ENCODE measurements around the gene CEP290.
"Not testable (repeated sequence)": the region's sequence is repeated elsewhere in the genome, so short reads cannot be mapped to it uniquely, and the experiment has no call there.

The CEP290 gene

DNA sequence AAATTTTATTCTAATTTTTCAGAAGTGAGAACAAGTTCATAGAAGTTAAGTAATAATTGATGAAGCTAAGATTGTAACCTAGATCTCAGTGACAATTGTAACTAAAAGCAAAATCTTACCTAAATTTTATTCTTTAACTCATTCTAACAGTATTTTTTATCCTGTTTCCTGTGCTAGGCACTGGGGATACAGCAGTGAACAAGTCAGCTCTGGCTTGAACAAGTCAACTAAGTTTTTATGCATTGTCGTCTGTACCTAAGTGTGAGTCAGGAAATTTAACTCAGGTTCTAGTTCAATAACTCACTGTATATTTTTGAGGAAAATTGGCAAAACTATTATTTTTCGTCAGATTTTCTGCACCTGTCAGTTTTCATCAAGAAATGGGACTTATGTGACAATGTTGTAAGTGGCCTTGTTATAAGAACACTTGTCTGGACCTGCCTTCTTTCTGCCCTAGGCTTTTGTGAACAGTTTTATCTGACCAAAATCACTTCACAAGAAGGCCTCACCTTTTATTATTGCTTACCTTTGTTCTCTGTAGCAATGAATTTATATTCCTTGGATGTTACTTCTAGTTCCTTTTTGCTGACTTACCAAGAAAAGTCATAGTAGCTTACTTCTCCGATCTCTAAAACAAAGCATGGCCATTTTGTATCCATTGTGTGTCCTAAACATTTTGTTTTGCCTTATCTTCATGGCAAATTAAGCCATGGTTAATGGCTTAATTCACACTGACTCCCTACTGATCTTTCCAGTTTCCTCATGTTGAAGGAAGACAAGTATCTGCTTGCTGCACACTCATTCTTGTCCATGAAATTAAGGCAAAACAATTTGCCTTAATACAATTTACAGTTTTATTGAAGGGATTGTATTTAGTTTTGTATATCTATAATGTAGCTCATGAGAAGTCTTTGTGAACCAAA is 2.9 kb upstream of the CEP290 start:
- no peak for DNase-seq (ENCODE audit: low read depth)

DNA sequence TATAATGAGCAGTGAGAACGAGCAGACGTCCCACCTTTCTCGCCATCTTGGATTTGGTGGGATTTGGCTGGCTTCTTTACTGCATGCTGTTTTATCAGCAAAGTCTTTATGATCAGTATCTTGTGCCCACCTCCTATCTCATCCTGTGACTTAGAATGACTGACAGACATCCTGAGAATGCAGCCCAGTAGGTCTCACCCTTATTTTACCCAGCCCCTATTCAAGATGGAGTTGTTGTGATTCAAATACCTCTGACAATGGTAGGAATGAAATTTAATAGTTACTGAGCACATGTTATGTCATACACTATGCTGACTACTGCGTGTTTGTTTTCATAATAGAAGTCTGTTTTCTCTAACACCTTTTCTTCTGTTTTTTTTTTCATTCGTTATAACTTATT is 2.1 kb upstream of the CEP290 start:
- DNase-seq (ENCODE audit: low read depth) = no peak

DNA sequence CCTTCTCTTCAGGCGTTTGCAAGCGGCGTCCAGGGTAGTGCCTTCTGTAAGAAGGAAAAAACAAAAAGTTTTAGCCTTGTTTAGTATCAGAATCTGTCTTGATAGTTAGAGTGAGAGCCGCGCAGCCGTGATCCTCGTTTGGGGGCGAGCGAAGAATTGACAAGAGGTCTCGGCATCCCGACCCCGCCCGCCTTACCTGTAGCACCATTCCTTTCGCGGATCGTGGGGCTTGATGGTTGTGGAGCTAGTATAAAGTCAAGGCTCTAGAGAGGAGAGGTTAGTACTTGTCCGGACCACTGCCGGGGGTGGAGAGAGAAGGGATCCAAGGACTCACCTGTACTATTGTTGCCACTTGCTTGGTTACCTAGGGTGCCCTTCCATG is 713 bp upstream of the CEP290 start:
- peak; percentile 7 for DNase-seq (ENCODE audit: low read depth)

DNA sequence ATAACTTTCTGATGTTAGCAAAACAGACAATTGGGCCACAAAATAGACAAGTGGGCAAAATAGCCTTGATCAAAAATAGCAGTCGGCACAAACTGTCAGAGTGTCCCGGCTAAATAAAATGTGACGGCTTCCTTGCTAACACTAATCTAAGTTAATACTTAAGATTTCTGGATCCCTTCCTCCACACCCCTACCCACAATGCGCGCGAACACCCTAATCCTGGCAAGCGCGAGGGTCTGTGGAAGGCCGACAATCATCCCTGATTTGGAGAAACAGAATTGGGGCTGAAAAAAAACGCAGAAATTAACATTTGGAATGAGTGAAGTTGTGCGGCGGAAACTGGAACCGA is 489 bp downstream of the CEP290 start:
- no peak for DNase-seq (ENCODE audit: low read depth)

DNA sequence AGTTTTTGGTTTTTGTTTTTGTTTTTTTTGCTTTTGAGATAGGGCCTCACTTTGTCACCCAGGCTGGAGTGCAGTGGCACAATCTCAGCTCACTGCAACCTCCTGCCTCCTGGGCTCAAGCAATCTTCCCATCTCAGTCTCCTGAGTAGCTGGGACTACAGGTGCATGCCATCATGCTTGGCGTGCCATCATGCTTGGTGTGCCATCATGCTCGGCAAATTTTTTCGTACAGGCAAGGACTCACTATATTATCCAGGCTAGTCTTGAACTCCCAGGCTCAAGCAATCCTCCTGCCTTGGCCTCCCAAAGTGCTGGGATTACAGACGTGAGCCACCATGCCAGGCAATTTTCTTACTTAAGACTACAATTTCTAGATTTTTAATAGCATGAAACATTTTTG is 2.2 kb downstream of the CEP290 start:
- not testable (repeated sequence) for DNase-seq (ENCODE audit: low read depth)

DNA sequence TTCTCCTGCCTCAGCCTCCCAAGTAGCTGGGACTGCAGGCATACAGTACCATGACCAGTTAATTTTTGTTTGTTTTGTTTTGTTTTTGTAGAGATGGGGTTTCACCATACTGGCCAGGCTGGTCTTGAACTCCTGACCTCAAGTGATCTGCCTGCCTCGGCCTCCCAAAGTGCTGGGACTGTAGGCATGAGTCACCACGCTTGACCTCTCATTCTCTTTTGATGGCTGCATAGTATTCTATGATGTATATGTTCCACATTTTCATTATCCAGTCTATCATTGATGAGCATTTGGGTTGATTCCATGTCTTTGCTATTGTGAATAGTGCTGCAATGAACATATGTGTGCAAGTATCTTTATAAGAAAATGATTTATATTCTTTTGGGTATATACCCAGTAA is 8.7 kb downstream of the CEP290 start:
- not testable (repeated sequence) for DNase-seq (ENCODE audit: low read depth)

DNA sequence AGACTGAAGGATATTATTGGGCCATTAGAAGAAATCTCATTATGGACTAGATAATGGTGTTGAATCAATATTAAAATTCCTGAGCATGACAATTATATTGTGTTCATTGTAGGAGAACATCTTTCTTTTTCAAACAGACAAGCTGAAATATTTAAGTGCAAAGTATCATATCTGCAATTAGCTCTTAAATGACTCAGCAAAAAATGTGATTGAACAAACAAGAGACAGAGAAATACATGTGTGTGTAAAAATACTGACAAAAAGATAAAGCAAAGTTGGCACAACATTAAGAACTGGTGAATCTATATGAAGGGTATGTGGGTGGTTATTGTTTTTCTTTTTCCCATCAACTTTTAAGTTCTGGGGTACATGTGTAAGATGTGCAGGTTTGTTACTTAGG is 9.5 kb downstream of the CEP290 start:
- peak; percentile 9 for DNase-seq (ENCODE audit: low read depth)

DNA sequence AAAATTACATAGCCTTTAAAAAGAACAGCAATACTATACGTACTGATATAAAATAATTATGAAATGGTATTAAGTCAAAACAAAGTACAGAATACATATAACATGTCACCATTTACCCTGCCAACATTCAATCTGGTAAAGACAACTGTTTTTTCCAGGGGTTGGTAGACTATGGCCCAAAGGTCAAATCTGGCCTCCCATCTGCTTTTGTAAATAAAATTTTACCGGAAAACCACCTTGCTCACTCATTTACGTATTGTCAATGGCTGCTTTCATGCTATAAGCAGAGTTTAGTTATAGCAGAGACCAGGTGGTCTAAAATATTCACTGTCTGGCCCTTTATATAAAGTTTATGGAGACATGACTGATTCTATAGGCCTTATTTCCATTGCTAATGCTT is 14.0 kb downstream of the CEP290 start:
- no peak for DNase-seq (ENCODE audit: low read depth)

DNA sequence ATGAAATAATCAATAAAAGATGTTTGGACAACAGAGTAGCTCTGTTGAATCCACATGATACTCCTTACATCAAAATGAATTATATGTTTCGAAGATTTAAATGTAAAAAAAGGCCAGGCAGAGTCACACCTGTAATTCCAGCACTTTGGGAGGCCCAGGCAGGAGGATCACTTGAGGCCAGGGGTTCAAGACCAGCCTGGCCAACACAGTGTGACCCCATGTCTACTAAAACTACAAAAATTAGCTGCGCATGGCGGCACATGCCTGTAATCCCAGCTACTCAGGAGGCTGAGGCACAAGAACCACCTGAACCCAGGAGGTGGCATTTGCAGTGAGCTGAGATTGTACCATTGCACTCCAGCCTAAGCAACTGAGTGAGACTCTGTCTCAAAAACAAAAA is 14.8 kb downstream of the CEP290 start:
- DNase-seq (ENCODE audit: low read depth) = no peak

DNA sequence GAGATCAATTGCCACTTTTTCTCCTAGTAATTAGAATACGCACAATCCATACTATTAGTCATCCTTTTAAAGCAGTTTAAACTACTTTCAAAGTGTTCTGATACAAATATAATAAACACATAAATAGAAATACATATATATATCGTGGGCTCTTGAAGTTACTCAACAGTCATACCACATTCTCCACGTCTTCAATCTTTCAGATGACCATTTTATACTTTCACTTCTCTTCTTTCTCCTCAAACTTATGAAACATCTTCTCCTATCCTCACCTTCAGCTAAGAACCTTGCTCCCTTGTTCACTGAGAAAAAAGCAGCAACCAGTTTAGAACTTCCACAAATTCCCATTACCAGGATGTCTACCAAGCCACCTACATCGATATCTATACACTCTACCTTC is 19.2 kb downstream of the CEP290 start:
- DNase-seq (ENCODE audit: low read depth) = no peak

DNA sequence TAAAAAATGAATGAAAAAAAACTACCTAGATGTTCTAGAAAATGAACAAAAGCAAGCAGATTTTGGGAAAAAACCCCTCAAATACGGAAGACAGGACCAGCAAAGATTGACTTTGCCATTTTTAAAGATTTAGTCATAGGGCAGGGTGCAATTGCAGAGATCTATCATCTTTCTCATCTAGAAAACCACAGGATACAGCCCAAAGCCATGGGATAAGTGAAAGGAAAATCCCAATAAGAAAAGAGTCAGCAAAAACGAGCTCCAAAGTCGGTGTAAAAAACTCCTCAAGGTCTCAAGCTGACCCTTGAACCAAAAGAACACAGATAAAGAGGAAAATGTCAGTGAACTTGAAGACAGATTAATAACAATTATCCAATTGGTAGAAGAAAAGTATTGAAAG is 28.0 kb downstream of the CEP290 start:
- DNase-seq (ENCODE audit: low read depth) = peak; percentile 69

DNA sequence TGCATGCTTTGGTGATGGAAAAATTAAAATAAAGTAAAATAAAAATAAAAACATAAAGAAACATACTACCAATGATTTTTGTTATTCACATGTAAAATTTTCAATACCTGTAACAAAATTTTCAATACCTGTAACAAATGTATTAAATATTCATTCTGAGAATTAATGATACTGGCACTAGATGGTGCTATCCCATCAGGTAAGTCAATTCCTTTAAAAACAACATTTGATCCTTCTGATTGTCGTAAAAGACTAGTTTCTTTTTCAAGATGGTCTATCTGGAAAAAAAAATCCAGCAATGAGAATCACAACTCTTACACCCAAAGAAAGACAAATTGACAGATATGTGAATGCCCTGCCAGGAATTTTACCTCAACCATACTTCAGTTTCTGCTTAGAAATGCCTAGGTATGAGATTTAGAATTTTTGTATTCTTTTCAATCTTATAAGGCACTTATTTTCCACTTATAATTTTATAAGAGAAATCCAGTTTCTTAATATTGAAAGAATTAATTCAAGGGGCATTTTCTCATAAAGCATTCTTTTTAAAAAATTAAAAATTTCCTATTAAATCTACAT is 30.7 kb downstream of the CEP290 start:
- peak; percentile 67 for DNase-seq (ENCODE audit: low read depth)

DNA sequence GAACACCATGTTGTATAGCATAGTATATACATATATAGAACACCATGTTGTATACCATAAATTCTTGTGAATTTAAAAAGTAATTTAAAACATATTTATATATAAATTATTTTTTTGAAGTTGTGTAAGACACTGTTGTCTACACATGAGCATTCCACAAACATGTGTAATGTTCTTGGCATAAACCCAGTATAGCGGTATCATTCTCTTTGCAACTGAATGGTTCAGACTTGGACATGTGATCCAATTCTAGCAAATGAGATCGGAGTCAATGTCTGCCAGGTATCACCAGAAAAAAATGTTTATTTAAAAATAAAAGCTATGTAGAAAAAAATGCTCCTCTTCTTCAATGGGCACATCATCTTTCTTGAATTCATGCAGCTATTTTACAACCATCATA is 33.9 kb downstream of the CEP290 start:
- peak; percentile 24 for DNase-seq (ENCODE audit: low read depth)

DNA sequence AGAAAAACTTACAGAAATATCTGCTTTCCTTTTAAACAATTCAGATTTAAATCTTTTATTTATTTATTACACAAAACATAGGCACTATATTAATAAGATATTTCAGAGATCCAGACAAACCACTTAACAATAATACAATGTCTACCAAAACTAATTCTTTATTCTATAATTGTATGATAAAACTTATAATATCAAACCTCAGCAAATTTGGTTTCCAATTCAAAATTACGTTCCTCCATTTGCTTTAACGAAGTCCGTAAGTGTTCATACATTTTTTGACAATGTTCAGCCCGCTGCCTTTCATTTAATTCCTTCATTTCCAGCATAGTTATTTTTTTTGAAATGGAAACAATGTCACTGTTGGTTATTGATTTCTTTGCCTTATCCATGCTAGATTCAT is 48.3 kb downstream of the CEP290 start:
- no peak for DNase-seq (ENCODE audit: low read depth)

DNA sequence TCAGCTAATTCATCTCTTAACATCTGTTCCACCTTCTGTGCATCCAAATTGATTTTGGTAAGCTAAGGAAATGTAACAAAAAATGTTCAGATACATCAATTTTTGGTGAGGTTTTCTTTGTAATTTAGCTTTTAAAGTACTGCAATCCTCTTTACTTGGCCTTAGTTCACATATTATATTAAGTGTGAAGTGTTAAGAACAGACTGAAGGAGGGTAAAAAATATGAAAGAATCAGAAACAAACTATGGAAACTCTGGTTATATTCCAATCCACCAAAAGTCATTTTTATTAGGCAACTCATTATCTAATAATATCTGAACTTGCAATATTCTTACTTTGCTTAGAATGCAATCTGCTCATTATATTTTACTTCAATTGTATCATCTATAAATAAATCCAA is 49.1 kb downstream of the CEP290 start:
- no peak for DNase-seq (ENCODE audit: low read depth)

DNA sequence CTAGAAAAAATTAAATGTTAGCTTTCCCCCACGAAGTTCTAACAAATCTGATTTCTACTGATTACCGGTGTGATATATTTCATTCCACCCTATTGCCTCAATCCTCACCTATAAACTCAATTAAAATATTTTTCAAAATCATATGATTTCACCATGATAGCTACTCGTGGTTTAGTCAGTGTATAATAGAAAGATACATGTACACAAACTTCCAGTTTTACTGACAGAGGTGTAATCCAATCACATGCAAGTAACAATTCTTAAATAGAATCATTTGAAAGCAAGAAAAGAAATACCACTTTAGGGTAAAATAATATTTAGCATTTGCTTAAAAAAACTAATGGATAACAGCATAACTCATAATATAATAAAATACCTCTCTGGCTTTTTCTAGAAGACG is 57.7 kb downstream of the CEP290 start:
- DNase-seq (ENCODE audit: low read depth) = no peak

DNA sequence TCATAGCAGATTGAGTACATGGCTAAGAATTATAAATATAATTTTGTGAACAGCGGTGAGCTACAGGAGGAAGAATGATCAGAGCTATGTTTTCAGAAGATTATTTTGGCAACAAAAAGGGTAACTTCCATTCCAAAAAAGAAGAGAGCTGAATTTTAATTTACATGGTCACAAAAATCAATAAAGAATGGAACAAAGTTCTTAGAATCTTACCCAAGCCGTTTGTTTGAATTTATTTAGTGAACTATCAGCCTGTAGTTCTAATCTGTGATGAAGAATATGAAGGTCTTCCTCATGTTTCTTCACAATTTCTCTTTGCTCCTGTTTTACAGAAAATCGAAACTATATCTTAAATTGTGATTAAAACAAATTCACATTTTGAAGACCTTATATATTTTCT is 58.3 kb downstream of the CEP290 start:
- DNase-seq (ENCODE audit: low read depth) = no peak

DNA sequence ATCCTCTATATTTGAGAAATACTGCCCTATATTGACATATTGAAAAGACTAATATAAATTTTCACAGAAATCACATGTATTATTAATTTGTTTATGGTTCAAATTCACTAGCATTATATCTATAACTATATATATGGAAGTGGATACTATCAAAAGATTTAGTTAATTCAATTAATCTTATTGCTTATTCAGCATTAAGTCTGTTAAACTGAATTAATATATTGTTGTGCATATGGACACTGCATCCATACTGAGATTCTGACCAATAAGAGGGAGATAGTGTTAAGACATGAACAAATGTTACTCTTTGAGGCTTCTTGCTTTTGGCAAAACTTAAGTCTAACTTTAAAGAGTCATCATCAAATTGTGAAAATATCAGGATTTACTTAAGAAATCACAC is 60.6 kb downstream of the CEP290 start:
- DNase-seq (ENCODE audit: low read depth) = no peak

DNA sequence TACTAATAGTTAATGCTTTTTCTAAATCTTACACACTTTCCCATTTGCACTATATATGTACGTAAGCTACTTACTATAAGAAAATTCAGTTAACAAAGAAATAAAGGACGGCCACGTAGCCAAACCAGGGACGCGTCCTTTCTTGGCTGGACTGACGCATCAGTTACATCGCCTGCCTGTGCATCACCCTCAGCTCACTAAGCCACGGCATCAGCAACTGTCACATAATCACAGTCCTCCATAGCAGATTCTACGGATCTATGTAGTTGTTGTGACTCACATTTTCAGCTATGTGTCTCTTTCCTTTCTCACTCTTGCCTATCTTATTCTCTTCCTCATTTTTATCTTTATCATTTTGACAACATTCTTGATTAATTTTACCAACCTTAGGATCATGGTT is 74.6 kb downstream of the CEP290 start:
- peak; percentile 15 for DNase-seq (ENCODE audit: low read depth)

DNA sequence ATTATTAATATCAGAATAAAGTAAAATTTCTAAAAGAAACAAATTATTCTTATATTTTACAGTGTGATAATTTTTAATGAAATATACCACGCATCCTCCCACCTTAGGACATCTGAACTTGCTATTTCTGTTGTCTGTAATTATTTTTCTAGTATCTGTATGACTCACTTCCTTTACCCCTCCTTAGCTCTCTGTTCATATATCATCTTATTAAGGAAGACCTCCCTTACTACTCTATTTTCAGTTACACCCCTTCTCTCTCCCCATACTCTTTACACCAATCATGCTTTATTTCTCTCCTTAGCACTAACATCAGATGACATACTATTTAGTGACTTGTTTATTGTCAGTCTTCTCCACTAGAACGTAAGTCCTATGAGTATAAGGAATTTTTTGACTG is 78.5 kb downstream of the CEP290 start:
- peak; percentile 24 for DNase-seq (ENCODE audit: low read depth)

DNA sequence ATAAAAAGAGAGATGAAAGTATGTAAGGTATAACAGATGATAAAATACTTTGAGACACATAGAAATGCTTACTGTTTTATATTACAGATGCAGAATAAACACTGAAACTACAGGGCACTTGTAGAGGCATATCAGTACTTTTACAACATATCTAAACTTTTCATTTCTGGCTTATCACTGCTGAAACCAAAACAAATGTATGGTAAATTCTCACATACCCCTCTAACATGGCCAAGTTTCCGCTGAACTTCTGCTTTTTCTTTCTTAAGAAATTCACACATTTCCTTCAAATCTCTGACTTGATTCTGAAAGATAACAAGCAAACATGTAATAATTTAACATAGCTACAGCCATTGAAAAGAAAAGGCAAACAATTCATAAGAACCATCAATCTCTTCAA is 79.4 kb downstream of the CEP290 start:
- no peak for DNase-seq (ENCODE audit: low read depth)

DNA sequence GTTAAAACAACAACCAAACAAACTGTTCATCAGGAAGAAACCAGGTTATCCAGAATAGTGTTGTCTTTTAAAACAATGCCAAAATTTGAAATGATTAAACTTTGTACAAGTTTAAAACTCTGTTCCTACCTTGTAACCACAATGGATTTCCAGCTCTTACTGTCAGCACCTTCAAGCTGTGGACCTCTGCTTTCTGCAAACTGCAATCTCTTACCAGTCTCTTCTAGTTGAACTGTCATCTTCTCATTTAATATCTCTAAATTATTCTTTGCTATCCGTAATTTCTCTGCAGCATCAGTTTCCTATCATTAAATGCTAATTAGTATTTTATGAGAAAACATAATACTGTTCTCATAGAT is 83.2 kb downstream of the CEP290 start:
- DNase-seq (ENCODE audit: low read depth) = no peak

DNA sequence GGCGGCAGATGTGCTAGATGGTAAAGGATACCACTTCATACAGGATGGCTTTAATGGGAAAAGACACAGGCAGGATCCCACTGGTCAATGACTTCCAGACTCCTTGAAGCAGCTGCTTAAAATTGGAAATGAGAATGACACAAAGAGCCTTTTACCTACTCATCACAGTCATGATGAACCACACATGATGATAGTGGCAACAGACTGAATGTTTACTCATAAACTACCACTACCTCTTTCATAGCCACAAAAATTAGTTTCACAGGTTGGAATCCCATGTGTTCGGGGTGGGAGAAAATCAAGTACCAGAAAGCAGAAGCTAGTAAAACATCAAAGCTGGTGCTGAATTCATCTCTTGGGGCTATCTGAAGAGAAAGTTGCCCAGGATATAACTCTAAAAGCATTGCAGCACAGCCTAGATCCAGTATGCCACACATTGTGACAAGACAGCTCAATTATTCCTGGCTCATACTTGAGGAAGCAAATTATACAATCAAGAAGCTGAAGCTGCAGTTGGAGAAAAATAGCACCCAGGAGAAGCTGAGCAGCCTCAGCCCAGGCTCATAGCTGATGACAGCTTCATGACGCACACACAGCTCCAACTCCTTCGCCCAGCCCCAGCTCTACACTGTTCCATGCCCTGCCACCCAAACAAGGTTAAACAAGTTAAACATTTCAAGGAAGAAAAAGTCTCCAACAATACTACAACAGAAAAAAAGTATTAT is 83.7 kb downstream of the CEP290 start:
- peak; percentile 23 for DNase-seq (ENCODE audit: low read depth)

Data from EH (cell line).